Measurements from ENCODE around the gene HYLS1. TPM values are rescaled to one million over a fixed set of nuclear protein-coding genes. Genes with fewer than 3 reads are reported as not detected.

The HYLS1 gene
- total RNA-seq, 1 experiment from 2014 or later: 2.5 TPM

DNA sequence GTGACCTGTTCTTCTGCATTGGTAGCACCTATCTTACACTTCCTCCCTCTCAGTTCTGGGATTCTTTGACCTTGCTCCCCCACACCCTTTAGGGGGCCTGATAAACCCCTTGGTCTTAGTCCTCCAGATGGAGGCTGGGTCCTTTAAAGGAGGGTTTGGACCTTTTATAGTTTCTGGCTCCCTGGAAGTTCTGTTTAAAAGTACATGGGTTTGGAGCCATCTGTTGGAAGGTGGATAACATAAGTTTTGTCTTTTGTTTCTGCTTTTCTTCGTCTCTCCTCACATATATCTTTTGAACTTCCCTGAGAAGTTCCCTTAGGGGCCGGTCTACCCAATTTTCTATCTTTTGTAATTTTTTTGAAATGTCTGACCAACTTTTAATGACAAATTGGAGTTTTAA, 17.9 kb upstream of the HYLS1 start:
- CTCF ChIA-PET: no interaction called here
- Mint-ChIP-seq H3K27me3 (ENCODE audit: insufficient read depth, unreplicated experiment) (no peaks in the 10 kb centered on the region), H3K4me1 (ENCODE audit: low read depth, unreplicated experiment) (peaks cover 7% of the 10 kb centered on the region), H3K4me3 (ENCODE audit: unreplicated experiment) (no peak overlapping the region), H3K9me3 (ENCODE audit: unreplicated experiment) (peaks cover 14% of the 10 kb centered on the region), H3K36me3 (ENCODE audit: insufficient read depth, unreplicated experiment) (no peaks in the 10 kb centered on the region), H3K27ac (ENCODE audit: unreplicated experiment) (no peak overlapping the region)
- Histone ChIP-seq H3K4me1 (no peaks in the 10 kb centered on the region), H3K9me3 (peaks cover 11% of the 10 kb centered on the region; the same call in 1 of the 2 replicates), H3K4me3 (ENCODE audit: low read depth, low read length) (no peak overlapping the region), H3K36me3 (ENCODE audit: control insufficient read depth, insufficient read depth, low read length) (no peaks in the 10 kb centered on the region), H3K27me3 (replicated peaks; ENCODE audit: control insufficient read depth, insufficient read depth, low read length) (no peaks in the 10 kb centered on the region)
- no peak for TF ChIP-seq CTCF (IDR thresholded peaks at IDR 0.05; ENCODE audit: insufficient read depth in 1 of 2, low read depth in 1 of 2, low read length in 1 of 2, severe bottlenecking in 1 of 2, unreplicated experiment in 1 of 2)
- POLR2A ChIA-PET: no interaction called here
- BruUV-seq (replicated peaks): no TSS peak
- intact Hi-C loops (cut with micrococcal nuclease; ENCODE audit: unreplicated experiment): loop anchor here (1.0 kb wide), 1 partner anchor 145 kb away; no protein-coding TSS in a partner anchor
- DNase-seq: no peak

GRCh38 chr11:125871391-125872137, 15.9 kb upstream of the HYLS1 start:
- TF ChIP-seq CTCF (IDR thresholded peaks at IDR 0.05; ENCODE audit: insufficient read depth in 1 of 2, low read depth in 1 of 2, low read length in 1 of 2, severe bottlenecking in 1 of 2, unreplicated experiment in 1 of 2): peak; percentile 46 to 61
- DNase-seq: peak in 1 of 2 experiments; percentile 63
- H3K4me3 Mint-ChIP-seq (ENCODE audit: unreplicated experiment): no peak overlapping the region
- ChIA-PET POLR2A (no interaction called here), CTCF (no interaction called here)
- no TSS peak for BruUV-seq (replicated peaks)
- no peaks in the 10 kb centered on the region for H3K4me1 ChIP-seq
- no peak overlapping the region for H3K4me3 ChIP-seq (ENCODE audit: low read depth, low read length)
- H3K36me3 ChIP-seq (ENCODE audit: control insufficient read depth, insufficient read depth, low read length): no peaks in the 10 kb centered on the region
- intact Hi-C loops (cut with micrococcal nuclease; ENCODE audit: unreplicated experiment): loop anchor here (5.0 to 10.0 kb wide), 4 partner anchors 299 to 707 kb away; partner anchors contain the start of gene PKNOX2
- no peaks in the 10 kb centered on the region for H3K27me3 ChIP-seq (replicated peaks; ENCODE audit: control insufficient read depth, insufficient read depth, low read length)
- H3K27me3 Mint-ChIP-seq (ENCODE audit: insufficient read depth, unreplicated experiment): no peaks in the 10 kb centered on the region
- peaks cover 7% of the 10 kb centered on the region for H3K4me1 Mint-ChIP-seq (ENCODE audit: low read depth, unreplicated experiment)
- peaks cover 14% of the 10 kb centered on the region for H3K9me3 Mint-ChIP-seq (ENCODE audit: unreplicated experiment)
- H3K36me3 Mint-ChIP-seq (ENCODE audit: insufficient read depth, unreplicated experiment): no peaks in the 10 kb centered on the region
- H3K27ac Mint-ChIP-seq (ENCODE audit: unreplicated experiment): no peak overlapping the region
- 0 out of 2 replicates have a peak, but pooled peaks cover 4% of the 10 kb centered on the region for H3K9me3 ChIP-seq

DNA sequence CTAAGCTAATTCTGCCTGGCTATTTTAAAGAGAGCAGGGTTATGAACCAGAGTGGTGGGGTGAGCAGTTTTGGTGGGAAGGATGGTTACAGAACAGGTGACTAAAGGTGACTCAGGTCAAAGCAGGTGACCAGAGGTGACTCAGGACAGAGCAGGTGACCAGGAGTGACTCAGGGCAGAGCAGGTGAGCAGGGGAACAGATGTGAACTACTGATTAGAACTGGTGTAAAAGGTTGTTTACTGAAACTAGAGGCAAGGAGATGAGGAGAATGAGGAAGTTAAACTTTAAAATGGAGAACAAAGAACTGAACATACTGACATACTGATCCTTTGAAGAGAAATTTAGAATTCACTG, 15.4 kb upstream of the HYLS1 start:
- no TSS peak for BruUV-seq (replicated peaks)
- TF ChIP-seq CTCF (IDR thresholded peaks at IDR 0.05; ENCODE audit: insufficient read depth in 1 of 2, low read depth in 1 of 2, low read length in 1 of 2, severe bottlenecking in 1 of 2, unreplicated experiment in 1 of 2): no peak
- Mint-ChIP-seq H3K4me1 (ENCODE audit: low read depth, unreplicated experiment) (peaks cover 7% of the 10 kb centered on the region), H3K4me3 (ENCODE audit: unreplicated experiment) (no peak overlapping the region), H3K9me3 (ENCODE audit: unreplicated experiment) (peaks cover 14% of the 10 kb centered on the region), H3K27ac (ENCODE audit: unreplicated experiment) (no peak overlapping the region), H3K27me3 (ENCODE audit: insufficient read depth, unreplicated experiment) (no peaks in the 10 kb centered on the region), H3K36me3 (ENCODE audit: insufficient read depth, unreplicated experiment) (no peaks in the 10 kb centered on the region)
- Histone ChIP-seq H3K27me3 (replicated peaks; ENCODE audit: control insufficient read depth, insufficient read depth, low read length) (no peaks in the 10 kb centered on the region), H3K4me3 (ENCODE audit: low read depth, low read length) (no peak overlapping the region), H3K9me3 (0 out of 2 replicates have a peak, but pooled peaks cover 4% of the 10 kb centered on the region), H3K4me1 (no peaks in the 10 kb centered on the region), H3K36me3 (ENCODE audit: control insufficient read depth, insufficient read depth, low read length) (no peaks in the 10 kb centered on the region)
- intact Hi-C loops (cut with micrococcal nuclease; ENCODE audit: unreplicated experiment): loop anchor here (5.0 to 10.0 kb wide), 4 partner anchors 300 to 707 kb away; partner anchors contain the start of gene PKNOX2
- POLR2A ChIA-PET: no interaction called here
- no peak for DNase-seq
- CTCF ChIA-PET: no interaction called here
